ENCODE results near the gene FES. TPM values are rescaled to one million over a fixed set of nuclear protein-coding genes. Genes with fewer than 3 reads are reported as not detected.

Gene FES
- total RNA-seq, 4 donors from 2014 or later = 5.3 to 13.5 (median 10.1) TPM

DNA sequence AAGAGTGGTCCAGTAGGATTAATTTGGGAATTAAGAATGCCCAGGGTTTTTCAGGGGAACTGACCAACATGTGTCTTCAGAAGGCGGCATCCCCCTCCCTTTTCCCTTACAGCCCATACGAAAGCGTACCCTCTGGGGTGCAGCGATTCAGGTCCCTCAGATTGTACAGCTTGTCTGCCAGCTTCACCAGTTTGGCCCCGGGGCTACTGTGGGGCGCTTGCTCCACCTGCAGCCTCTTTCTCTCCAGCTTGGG, 47.2 kb downstream of the FES start:
- in situ Hi-C loops (cut with MboI; ENCODE audit: low sequenced_read_pairs in 4 of 4) = no loop called here
- intact Hi-C loops (cut with DNase I; ENCODE audit: low total_unique reads) = loop anchor here (5.0 kb wide), 1 partner anchor 214 kb away; the partner anchor contains the start of gene BLM
- Histone ChIP-seq H3K27ac (peak overlapping the region; percentile 84 to 95 (median 89)), H3K4me3 (peak overlapping the region; percentile 66 to 92 (median 87)), H3K4me1 (peaks cover 47 to 48% of the 10 kb centered on the region in 2 donors), H3K27me3 (no peaks in the 10 kb centered on the region), H3K9me3 (no peaks in the 10 kb centered on the region), H3K36me3 (no peaks in the 10 kb centered on the region)
- ATAC-seq = no peak
- TF ChIP-seq, protein P1, sequence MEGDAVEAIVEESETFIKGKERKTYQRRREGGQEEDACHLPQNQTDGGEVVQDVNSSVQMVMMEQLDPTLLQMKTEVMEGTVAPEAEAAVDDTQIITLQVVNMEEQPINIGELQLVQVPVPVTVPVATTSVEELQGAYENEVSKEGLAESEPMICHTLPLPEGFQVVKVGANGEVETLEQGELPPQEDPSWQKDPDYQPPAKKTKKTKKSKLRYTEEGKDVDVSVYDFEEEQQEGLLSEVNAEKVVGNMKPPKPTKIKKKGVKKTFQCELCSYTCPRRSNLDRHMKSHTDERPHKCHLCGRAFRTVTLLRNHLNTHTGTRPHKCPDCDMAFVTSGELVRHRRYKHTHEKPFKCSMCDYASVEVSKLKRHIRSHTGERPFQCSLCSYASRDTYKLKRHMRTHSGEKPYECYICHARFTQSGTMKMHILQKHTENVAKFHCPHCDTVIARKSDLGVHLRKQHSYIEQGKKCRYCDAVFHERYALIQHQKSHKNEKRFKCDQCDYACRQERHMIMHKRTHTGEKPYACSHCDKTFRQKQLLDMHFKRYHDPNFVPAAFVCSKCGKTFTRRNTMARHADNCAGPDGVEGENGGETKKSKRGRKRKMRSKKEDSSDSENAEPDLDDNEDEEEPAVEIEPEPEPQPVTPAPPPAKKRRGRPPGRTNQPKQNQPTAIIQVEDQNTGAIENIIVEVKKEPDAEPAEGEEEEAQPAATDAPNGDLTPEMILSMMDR (IDR thresholded peaks at IDR 0.05 in 4 of 5, conservative IDR thresholded peaks at IDR 0.05 in 1 of 5) = peak in 1 of 5 experiments; percentile 9
- TF ChIP-seq POLR2A (IDR thresholded peaks at IDR 0.05) = peak in 1 of 2 donors; percentile 4
- DNase-seq = no peak

DNA sequence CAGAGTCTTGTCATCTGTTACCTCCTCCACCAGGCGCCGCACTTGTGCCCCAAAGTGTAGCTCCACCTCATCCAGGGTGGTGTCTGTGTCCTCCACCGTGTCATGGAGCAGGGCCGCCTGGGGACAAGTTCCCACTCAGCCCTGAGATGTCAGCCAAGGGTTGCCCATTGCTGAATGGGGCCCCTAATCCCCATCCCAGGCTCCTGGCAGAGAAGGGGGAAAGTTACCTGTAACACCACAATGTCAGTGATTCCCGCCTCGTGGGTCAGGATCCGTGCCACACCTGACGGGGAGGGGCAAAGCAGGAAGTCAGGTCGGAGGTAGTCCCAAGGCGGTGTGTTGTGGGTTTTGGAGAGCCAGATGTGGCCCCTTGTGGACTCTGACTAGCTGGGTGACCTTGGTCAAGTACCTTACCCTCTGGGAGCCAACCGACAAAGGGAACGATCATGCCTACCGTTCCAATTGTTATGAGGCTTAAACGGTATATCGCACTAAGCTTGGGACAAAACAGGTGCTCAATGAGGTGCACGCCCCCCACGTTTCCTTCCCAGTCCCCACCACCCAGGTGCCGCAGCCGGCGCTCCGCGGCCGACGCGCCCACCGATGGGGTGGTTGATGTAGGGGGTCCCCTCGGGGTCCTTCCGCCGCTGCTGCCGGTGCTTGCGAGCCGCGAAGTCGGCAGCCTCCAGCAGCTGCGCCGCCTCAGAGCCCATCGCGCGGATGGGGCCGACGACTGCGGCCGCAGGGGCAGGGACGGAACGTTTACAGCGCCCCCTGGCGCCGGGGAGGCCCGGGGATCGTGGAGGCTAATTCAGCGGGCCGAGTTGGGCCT, 47.7 kb downstream of the FES start, which contains the start of gene HDDC3:
TSS of gene HDDC3 (minus strand) at position 722 of the 832 bp plus-strand sequence. CDS start at position 713, 9 bp downstream.
- in situ Hi-C loops (cut with MboI; ENCODE audit: low sequenced_read_pairs in 4 of 4) = no loop called here
- Histone ChIP-seq H3K27ac (peak within 1 kb of the TSS; percentile 84 to 95 (median 89)), H3K4me1 (peaks cover 47 to 48% of the 10 kb centered on the region in 2 donors), H3K36me3 (peaks cover 0 to 5% of the 10 kb centered on the region in 2 donors), H3K4me3 (peak within 1 kb of the TSS; percentile 66 to 92 (median 87)), H3K27me3 (no peaks in the 10 kb centered on the region), H3K9me3 (no peaks in the 10 kb centered on the region)
- peak; percentile 49 to 65 for ATAC-seq
- TF ChIP-seq POLR2A (IDR thresholded peaks at IDR 0.05) = peak; percentile 34 to 69
- TF ChIP-seq, protein P1 (IDR thresholded peaks at IDR 0.05 in 4 of 5, conservative IDR thresholded peaks at IDR 0.05 in 1 of 5) = peak; percentile 91 to 95 (median 92)
- intact Hi-C loops (cut with DNase I; ENCODE audit: low total_unique reads) = loop anchor here (1.0 to 5.0 kb wide), 3 partner anchors 30 to 215 kb away; partner anchors contain the start of genes BLM and PRC1
- peak; percentile 72 to 86 for DNase-seq

DNA sequence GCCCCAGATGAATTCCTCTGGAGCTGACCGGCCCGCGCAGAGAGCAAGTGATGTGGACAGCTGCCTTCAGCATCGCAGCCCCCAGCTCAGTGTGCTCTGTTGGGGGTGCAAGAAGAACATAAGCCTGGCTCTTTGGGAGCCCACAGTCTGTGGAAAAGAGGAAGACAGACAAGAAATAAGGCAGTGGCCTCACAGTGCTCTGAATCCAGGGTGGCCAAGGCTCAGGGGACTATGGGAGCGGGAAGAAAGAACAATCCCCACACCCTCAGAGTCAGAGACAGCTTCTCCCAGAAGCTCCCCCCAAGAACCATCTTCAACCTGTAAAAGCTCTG, 48.3 kb downstream of the FES start:
- peak overlapping the region in 3 of 4 donors; percentile 66 to 92 (median 86) for H3K4me3 ChIP-seq
- in situ Hi-C loops (cut with MboI; ENCODE audit: low sequenced_read_pairs in 4 of 4) = no loop called here

DNA sequence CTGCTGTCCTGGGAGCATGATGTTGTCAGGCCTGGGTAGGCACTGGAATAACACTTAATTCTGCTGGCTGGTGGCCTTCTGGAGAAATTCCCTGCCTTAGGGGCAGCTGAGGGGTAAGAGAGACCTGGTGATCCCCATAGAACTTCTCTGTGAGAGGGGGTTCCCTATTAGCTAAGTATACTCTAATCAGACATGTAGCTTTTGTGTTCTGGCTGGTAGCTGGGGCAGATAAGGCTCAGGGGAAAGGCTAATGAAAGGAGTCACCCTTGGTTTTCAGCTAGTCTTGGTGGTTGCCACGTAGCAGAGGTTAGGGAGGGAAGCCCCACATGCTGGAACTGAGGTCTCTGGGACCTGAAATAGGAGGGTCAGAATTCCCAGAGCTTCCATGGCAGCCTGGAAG, 49.0 kb downstream of the FES start:
- in situ Hi-C loops (cut with MboI; ENCODE audit: low sequenced_read_pairs in 4 of 4) = no loop called here
- ATAC-seq = no peak
- TF ChIP-seq, protein P1 (IDR thresholded peaks at IDR 0.05 in 4 of 5, conservative IDR thresholded peaks at IDR 0.05 in 1 of 5) = no peak
- no peak for TF ChIP-seq POLR2A (IDR thresholded peaks at IDR 0.05)
- intact Hi-C loops (cut with DNase I; ENCODE audit: low total_unique reads) = loop anchor here (2.0 to 5.0 kb wide), 2 partner anchors 62 to 216 kb away; partner anchors contain the start of genes BLM and PRC1
- no peak overlapping the region for H3K4me3 ChIP-seq
- peaks cover 47 to 48% of the 10 kb centered on the region in 2 donors for H3K4me1 ChIP-seq
- H3K27me3 ChIP-seq = no peaks in the 10 kb centered on the region
- DNase-seq = no peak
- H3K36me3 ChIP-seq = peaks cover 0 to 16% of the 10 kb centered on the region in 2 donors
- no peaks in the 10 kb centered on the region for H3K9me3 ChIP-seq
- H3K27ac ChIP-seq = peak overlapping the region in 2 of 4 donors; percentile 90 to 95

More for the DNA sequence above, 48.3 kb downstream of the FES start:
- no peaks in the 10 kb centered on the region for H3K27me3 ChIP-seq
- no peak for TF ChIP-seq POLR2A (IDR thresholded peaks at IDR 0.05)
- TF ChIP-seq, protein P1 (IDR thresholded peaks at IDR 0.05 in 4 of 5, conservative IDR thresholded peaks at IDR 0.05 in 1 of 5) = peak in 1 of 5 experiments; percentile 7
- H3K36me3 ChIP-seq = peaks cover 0 to 10% of the 10 kb centered on the region in 2 donors
- ATAC-seq = no peak
- H3K27ac ChIP-seq = peak overlapping the region; percentile 84 to 95 (median 89)
- intact Hi-C loops (cut with DNase I; ENCODE audit: low total_unique reads) = loop anchor here (1.0 to 5.0 kb wide), 3 partner anchors 30 to 215 kb away; partner anchors contain the start of genes BLM and PRC1
- DNase-seq = no peak
- no peaks in the 10 kb centered on the region for H3K9me3 ChIP-seq
- peaks cover 47 to 48% of the 10 kb centered on the region in 2 donors for H3K4me1 ChIP-seq

Measured in gastrocnemius medialis (tissue), 4 donors.